Measurements from ENCODE around the gene HOXA6. TPM values are rescaled to one million over a fixed set of nuclear protein-coding genes. Genes with fewer than 3 reads are reported as not detected.

Gene HOXA6
- total and polyA plus RNA-seq, 9 of the 15 experiments (the other 6 are each of a cell fraction or from before 2014, with no cell fraction given), result not detected

GRCh38 chr7:27138472-27138871 is 9.1 kb downstream of the HOXA6 start:
- in situ Hi-C loops (cut with MboI), result no loop called here
- H3K9ac ChIP-seq (ENCODE audit: insufficient read depth in 1 of 2, low read depth in 2 of 2, low read length in 2 of 2), result no peak overlapping the region
- BruUV-seq (replicated peaks), result no TSS peak
- intact Hi-C loops (cut with micrococcal nuclease), result no loop called here
- no peak overlapping the region for H2AFZ ChIP-seq (ENCODE audit: low read depth, low read length)
- H4K20me1 ChIP-seq (replicated peaks; ENCODE audit: control insufficient read depth, insufficient read depth, low read length), result no peaks in the 10 kb centered on the region
- no peaks in the 10 kb centered on the region for H3K9me3 ChIP-seq (replicated peaks; ENCODE audit: control insufficient read depth, insufficient read depth, low read depth, low read length)
- H3K4me1 ChIP-seq (replicated peaks in 1 of 2; ENCODE audit: control insufficient read depth in 2 of 2, insufficient read depth in 2 of 2, low read length in 2 of 2), result peaks cover 6 to 7% of the 10 kb centered on the region in 2 experiments; a peak in 2 of 5 replicates
- DNase-seq (ENCODE audit: extremely low read depth in 1 of 4, low spot score in 3 of 4), result no peak
- no peak for FAIRE-seq
- no peak for TF ChIP-seq FOXJ2 (tag; IDR thresholded peaks at IDR 0.05)
- TF ChIP-seq PHTF2 (CRISPR knock-in tag; IDR thresholded peaks at IDR 0.05), result no peak
- TF ChIP-seq TAF9B (IDR thresholded peaks at IDR 0.05; ENCODE audit: partially characterized antibody), result no peak
- no peak for TF ChIP-seq LARP7 (IDR thresholded peaks at IDR 0.05)
- TF ChIP-seq, protein P1, sequence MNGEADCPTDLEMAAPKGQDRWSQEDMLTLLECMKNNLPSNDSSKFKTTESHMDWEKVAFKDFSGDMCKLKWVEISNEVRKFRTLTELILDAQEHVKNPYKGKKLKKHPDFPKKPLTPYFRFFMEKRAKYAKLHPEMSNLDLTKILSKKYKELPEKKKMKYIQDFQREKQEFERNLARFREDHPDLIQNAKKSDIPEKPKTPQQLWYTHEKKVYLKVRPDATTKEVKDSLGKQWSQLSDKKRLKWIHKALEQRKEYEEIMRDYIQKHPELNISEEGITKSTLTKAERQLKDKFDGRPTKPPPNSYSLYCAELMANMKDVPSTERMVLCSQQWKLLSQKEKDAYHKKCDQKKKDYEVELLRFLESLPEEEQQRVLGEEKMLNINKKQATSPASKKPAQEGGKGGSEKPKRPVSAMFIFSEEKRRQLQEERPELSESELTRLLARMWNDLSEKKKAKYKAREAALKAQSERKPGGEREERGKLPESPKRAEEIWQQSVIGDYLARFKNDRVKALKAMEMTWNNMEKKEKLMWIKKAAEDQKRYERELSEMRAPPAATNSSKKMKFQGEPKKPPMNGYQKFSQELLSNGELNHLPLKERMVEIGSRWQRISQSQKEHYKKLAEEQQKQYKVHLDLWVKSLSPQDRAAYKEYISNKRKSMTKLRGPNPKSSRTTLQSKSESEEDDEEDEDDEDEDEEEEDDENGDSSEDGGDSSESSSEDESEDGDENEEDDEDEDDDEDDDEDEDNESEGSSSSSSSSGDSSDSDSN (IDR thresholded peaks at IDR 0.05; ENCODE audit: borderline replicate concordance in 1 of 2, low read depth in 2 of 2, low read length in 2 of 2), result no peak
- no peak for TF ChIP-seq MTA3 (IDR thresholded peaks at IDR 0.05; ENCODE audit: borderline replicate concordance)
- TF ChIP-seq, protein P2, sequence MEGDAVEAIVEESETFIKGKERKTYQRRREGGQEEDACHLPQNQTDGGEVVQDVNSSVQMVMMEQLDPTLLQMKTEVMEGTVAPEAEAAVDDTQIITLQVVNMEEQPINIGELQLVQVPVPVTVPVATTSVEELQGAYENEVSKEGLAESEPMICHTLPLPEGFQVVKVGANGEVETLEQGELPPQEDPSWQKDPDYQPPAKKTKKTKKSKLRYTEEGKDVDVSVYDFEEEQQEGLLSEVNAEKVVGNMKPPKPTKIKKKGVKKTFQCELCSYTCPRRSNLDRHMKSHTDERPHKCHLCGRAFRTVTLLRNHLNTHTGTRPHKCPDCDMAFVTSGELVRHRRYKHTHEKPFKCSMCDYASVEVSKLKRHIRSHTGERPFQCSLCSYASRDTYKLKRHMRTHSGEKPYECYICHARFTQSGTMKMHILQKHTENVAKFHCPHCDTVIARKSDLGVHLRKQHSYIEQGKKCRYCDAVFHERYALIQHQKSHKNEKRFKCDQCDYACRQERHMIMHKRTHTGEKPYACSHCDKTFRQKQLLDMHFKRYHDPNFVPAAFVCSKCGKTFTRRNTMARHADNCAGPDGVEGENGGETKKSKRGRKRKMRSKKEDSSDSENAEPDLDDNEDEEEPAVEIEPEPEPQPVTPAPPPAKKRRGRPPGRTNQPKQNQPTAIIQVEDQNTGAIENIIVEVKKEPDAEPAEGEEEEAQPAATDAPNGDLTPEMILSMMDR (IDR thresholded peaks at IDR 0.05 in 2 of 3, conservative IDR thresholded peaks at IDR 0.05 in 1 of 3; ENCODE audit: insufficient read depth in 2 of 3, low read depth in 1 of 3, low read length in 3 of 3), result no peak
- no peak for TF ChIP-seq ZNF79 (CRISPR knock-in tag; IDR thresholded peaks at IDR 0.05; ENCODE audit: low read depth)
- TF ChIP-seq PYGO2 (tag; IDR thresholded peaks at IDR 0.05), result no peak
- TF ChIP-seq FIP1L1 (IDR thresholded peaks at IDR 0.05; ENCODE audit: low read depth, low read length, poor library complexity, severe bottlenecking), result no peak
- TF ChIP-seq ELF4 (CRISPR knock-in tag; IDR thresholded peaks at IDR 0.05), result no peak
- TF ChIP-seq FOXJ3 (CRISPR knock-in tag; IDR thresholded peaks at IDR 0.05), result no peak
- H3K9me1 ChIP-seq (ENCODE audit: control insufficient read depth, insufficient read depth, low read length), result no peaks in the 10 kb centered on the region
- H3K27me3 ChIP-seq (ENCODE audit: control insufficient read depth in 2 of 2, insufficient read depth in 2 of 2, low read length in 2 of 2), result peaks cover 33 to 60% of the 10 kb centered on the region in 2 experiments
- no peak overlapping the region for H3K27ac ChIP-seq (ENCODE audit: extremely low read depth, low read depth, low read length)
- WGBS (ENCODE audit: insufficient coverage, low coverage, missing lambda C conversion rate), result 22% methylated on average over 1 of the region's 1 CpG
- ChIA-PET CTCF (ENCODE audit: low intra/inter-chr PET ratio) (no interaction called here), POLR2A (no interaction called here)
- H3K36me3 ChIP-seq (ENCODE audit: control insufficient read depth, insufficient read depth, low read length), result no peaks in the 10 kb centered on the region
- H3K4me2 ChIP-seq (ENCODE audit: insufficient read depth, low read length), result no peak overlapping the region
- H3K79me2 ChIP-seq (ENCODE audit: control insufficient read depth, insufficient read depth, low read length), result no peaks in the 10 kb centered on the region
- ATAC-seq, result no peak
- no peak overlapping the region for H3K4me3 ChIP-seq
